ENCODE measurements around the gene PPARD. TPM values are rescaled to one million over a fixed set of nuclear protein-coding genes. Genes with fewer than 3 reads are reported as not detected.
A peak's percentile ranks its signal among the peaks of the same experiment; 100 is the strongest.
"Not testable (repeated sequence)": the region's sequence is repeated elsewhere in the genome, so short reads cannot be mapped to it uniquely, and the experiment has no call there.

Gene PPARD
- total RNA-seq, 1 donor from 2014 or later, result 20.8 TPM

DNA sequence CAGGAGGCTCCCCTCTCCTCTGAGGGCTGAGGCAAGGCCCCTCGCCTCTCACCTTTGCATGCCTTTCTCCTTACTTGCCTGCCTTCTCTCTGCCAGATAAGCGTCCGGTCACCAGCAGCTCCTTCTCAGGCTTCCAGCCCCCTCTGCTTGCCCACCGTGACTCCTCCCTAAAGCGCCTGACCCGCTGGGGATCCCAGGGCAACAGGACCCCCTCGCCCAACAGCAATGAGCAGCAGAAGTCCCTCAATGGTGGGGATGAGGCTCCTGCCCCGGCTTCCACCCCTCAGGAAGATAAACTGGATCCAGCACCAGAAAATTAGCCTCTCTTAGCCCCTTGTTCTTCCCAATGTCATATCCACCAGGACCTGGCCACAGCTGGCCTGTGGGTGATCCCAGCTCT, 21.3 kb upstream of the PPARD start:
- Mint-ChIP-seq H3K4me3 (no peak overlapping the region), H3K4me1 (peaks cover 13% of the 10 kb centered on the region), H3K27me3 (ENCODE audit: low read depth) (peaks cover 10% of the 10 kb centered on the region), H3K36me3 (peaks cover 11% of the 10 kb centered on the region), H3K27ac (no peak overlapping the region), H3K9me3 (peaks cover 5% of the 10 kb centered on the region)
- no peak for DNase-seq (ENCODE audit: low spot score in 2 of 2, unreplicated experiment in 2 of 2)
- TF ChIP-seq, protein P1, sequence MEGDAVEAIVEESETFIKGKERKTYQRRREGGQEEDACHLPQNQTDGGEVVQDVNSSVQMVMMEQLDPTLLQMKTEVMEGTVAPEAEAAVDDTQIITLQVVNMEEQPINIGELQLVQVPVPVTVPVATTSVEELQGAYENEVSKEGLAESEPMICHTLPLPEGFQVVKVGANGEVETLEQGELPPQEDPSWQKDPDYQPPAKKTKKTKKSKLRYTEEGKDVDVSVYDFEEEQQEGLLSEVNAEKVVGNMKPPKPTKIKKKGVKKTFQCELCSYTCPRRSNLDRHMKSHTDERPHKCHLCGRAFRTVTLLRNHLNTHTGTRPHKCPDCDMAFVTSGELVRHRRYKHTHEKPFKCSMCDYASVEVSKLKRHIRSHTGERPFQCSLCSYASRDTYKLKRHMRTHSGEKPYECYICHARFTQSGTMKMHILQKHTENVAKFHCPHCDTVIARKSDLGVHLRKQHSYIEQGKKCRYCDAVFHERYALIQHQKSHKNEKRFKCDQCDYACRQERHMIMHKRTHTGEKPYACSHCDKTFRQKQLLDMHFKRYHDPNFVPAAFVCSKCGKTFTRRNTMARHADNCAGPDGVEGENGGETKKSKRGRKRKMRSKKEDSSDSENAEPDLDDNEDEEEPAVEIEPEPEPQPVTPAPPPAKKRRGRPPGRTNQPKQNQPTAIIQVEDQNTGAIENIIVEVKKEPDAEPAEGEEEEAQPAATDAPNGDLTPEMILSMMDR (IDR thresholded peaks at IDR 0.05; ENCODE audit: unreplicated experiment), result no peak

DNA sequence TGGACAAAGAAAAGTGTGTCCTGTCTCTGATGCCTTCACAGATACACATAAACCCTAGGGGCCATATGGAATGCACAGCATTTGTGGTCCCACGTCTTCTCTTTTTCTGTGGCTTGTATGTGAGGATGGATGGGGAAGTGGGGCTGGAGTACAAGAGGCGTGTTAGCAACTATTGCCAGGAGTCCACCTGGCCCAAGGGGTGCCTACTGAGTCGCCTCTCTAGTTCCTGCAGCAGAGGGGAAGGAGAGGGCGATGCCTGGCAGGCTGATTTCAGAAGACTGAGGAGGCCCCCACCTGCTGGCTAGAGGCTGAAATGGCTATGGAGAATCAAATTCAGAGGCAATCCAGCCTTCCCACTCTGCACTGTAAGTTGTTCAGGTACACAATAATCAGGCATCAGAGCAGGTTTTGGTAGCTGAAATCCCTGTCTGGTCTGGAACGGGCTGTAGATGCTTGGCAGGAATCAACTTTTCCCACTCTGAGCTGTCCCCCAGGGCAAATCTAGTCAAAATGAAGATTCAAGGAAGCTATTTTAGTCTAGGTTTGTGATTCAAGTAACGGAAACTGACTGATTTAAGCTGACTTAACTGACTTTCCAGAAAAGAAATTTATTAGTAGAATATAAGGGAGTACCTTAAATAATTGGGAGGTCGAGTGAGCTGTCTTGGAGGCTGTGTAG, 14.9 kb upstream of the PPARD start:
- H3K36me3 Mint-ChIP-seq, result no peaks in the 10 kb centered on the region
- TF ChIP-seq, protein P1 (IDR thresholded peaks at IDR 0.05; ENCODE audit: unreplicated experiment), result no peak
- H3K4me1 Mint-ChIP-seq, result peaks cover 2% of the 10 kb centered on the region
- DNase-seq (ENCODE audit: low spot score in 2 of 2, unreplicated experiment in 2 of 2), result peak in 1 of 2 experiments; percentile 53
- H3K9me3 Mint-ChIP-seq, result peaks cover 3% of the 10 kb centered on the region
- peaks cover 3% of the 10 kb centered on the region for H3K27me3 Mint-ChIP-seq (ENCODE audit: low read depth)
- H3K4me3 Mint-ChIP-seq, result no peak overlapping the region
- H3K27ac Mint-ChIP-seq, result no peak overlapping the region

DNA sequence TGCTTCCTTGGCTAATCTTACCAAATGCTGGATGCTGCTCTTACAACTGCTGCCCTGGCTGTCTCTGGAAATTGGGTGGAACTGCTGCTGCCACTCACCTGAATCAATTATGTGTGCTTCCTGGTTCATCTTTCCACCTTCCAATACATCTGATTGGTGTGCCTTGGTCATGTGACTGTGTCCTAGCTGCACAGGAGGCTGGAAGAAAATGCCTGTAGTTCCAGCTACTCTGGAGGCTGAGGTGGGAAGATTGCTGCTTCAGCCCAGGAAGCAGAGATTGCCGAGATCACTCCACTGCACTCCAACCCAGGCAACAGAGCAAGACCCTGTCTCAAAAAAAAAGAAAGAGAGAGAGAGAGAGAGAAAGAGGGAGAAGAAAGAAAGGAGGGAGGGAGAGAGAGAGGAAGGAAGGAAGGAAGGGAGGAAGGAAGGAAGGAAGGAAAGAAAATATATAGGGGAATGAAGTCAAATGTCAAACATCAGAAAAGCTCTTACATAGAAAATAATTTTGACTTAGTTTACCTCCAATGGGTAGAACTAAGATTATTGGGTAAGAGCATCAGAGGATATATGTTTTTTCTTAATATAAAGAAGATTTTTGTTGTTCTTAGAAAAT, 14.1 kb upstream of the PPARD start:
- no peaks in the 10 kb centered on the region for H3K36me3 Mint-ChIP-seq
- peaks cover 6% of the 10 kb centered on the region for H3K9me3 Mint-ChIP-seq
- no peak overlapping the region for H3K27ac Mint-ChIP-seq
- no peak overlapping the region for H3K4me3 Mint-ChIP-seq
- TF ChIP-seq, protein P1 (IDR thresholded peaks at IDR 0.05; ENCODE audit: unreplicated experiment), result no peak
- H3K27me3 Mint-ChIP-seq (ENCODE audit: low read depth), result peaks cover 10% of the 10 kb centered on the region
- no peak for DNase-seq (ENCODE audit: low spot score in 2 of 2, unreplicated experiment in 2 of 2)
- H3K4me1 Mint-ChIP-seq, result peaks cover 2% of the 10 kb centered on the region

DNA sequence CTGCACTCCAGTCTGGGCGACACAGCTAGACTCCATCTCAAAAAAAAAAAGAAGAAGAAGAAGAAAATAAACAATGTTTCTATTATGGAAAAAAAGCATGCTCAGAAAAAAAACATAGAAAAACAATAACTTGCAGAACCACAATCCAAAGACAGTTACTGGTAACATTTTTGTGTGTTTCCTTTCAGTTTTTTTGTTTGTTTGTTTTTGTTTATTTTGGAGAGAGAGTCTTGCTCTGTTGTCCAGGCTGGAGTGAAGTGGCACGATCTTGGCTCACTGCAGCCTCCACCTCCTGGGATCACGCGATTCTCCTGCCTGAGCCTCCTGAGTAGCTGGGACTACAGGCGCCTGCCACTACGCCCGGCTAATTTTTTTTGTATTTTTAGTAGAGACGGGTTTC, 13.4 kb upstream of the PPARD start:
- not testable (repeated sequence) for H3K9me3 Mint-ChIP-seq; H3K4me3 Mint-ChIP-seq; H3K4me1 Mint-ChIP-seq; H3K36me3 Mint-ChIP-seq; DNase-seq (ENCODE audit: low spot score in 2 of 2, unreplicated experiment in 2 of 2); H3K27ac Mint-ChIP-seq
- H3K27me3 Mint-ChIP-seq (ENCODE audit: low read depth), result peaks cover 17% of the 10 kb centered on the region

DNA sequence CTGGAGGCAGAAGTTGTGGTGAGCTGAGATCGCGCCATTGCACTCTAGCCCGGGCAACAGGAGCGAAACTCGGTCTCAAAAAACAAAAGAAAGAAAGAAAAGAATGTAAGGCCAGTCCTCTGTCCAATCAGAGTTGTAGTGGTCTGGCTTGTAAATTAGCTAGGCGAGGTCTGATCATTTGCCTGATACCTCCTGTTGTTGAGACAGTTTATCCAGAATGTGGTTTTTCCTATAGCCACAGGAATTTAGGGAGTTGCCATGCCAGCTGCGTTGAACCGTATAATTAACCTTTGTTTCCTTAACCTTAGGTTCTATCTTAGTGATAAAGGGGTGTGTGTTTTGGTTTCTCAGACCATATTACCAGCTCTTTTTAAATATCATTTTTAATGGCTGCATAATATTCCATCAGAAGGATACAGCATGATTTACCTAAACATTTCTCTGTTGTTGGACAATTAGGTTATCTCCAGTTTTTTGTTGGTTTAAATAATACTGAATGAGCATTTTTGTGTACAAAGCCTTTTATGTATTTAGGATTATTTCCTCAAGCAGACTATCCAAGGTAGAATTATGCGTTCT, 11.7 kb upstream of the PPARD start:
- no peak for DNase-seq (ENCODE audit: low spot score in 2 of 2, unreplicated experiment in 2 of 2)
- H3K27me3 Mint-ChIP-seq (ENCODE audit: low read depth), result peaks cover 34% of the 10 kb centered on the region
- H3K9me3 Mint-ChIP-seq, result peaks cover 12% of the 10 kb centered on the region
- H3K36me3 Mint-ChIP-seq, result no peaks in the 10 kb centered on the region
- TF ChIP-seq, protein P1 (IDR thresholded peaks at IDR 0.05; ENCODE audit: unreplicated experiment), result no peak
- no peak overlapping the region for H3K4me3 Mint-ChIP-seq
- peaks cover 2% of the 10 kb centered on the region for H3K4me1 Mint-ChIP-seq
- no peak overlapping the region for H3K27ac Mint-ChIP-seq

Data from mesothelial cell of epicardium (in vitro differentiated cells).